IMR-90 (cell line): ENCODE results near the gene PAX5. TPM values are rescaled to one million over a fixed set of nuclear protein-coding genes. Genes with fewer than 3 reads are reported as not detected.

Experiments
- ATAC-seq: fragments of 200-7000 bp; cut with Tn5 transposase; 2 replicates; pipeline ENCODE4 v1.9.1; 2020; ENCODE audit warnings: low read depth, mild to moderate bottlenecking, moderate library complexity
- BruUV-seq: library from RNA; stranded (reverse); fragments of 400-500 nt; replicated peaks from 2 replicates; lab custom pipeline; 2021; lab: Mats Ljungman, UMichigan
- CTCF ChIA-PET: fragments of 300-600 bp; formaldehyde crosslinking; extraction: SDS; loops from one replicate; lab custom pipeline; 2021; ENCODE audit warnings: antibody characterized with exemption; lab: Yijun Ruan, JAX
- POLR2A ChIA-PET: fragments of 300-600 bp; sonication (Branson Sonifier 250); formaldehyde crosslinking; loops from one replicate; lab custom pipeline; 2022; ENCODE audit warnings: antibody characterized with exemption; ENCODE audit not compliant: unreplicated experiment; lab: Charles Lee
- DNase-seq: peaks from one replicate; pipeline ENCODE4 v3.0.0; 2013
- H2AFZ ChIP-seq: replicated peaks from 2 replicates; pipeline ENCODE3; 2013; ENCODE audit warnings: low read length, mild to moderate bottlenecking; ENCODE audit not compliant: poor library complexity
- H2AK5ac ChIP-seq: 2 replicates; pipeline ENCODE4 v1.6.1; 2013; ENCODE audit warnings: low read depth, low read length, inconsistent platforms
- H2AK9ac ChIP-seq: replicated peaks from 2 replicates; pipeline ENCODE3; 2013; ENCODE audit warnings: mild to moderate bottlenecking, low read depth, low read length, moderate library complexity; ENCODE audit not compliant: poor library complexity
- H2BK120ac ChIP-seq: 2 replicates; pipeline ENCODE4 v1.6.1; 2013; ENCODE audit warnings: low read depth, low read length, inconsistent platforms
- H2BK15ac ChIP-seq: 3 replicates; pipeline ENCODE4 v1.6.1; 2013; ENCODE audit warnings: low read depth, low read length, inconsistent platforms
- H2BK20ac ChIP-seq: 2 replicates; pipeline ENCODE4 v1.6.1; 2013; ENCODE audit warnings: low read depth, mild to moderate bottlenecking, inconsistent platforms, low read length, moderate library complexity
- H2BK5ac ChIP-seq: 2 replicates; pipeline ENCODE4 v1.6.1; 2013; ENCODE audit warnings: mild to moderate bottlenecking, low read depth, low read length, inconsistent platforms; ENCODE audit not compliant: poor library complexity, severe bottlenecking
- H3K14ac ChIP-seq: replicated peaks from 2 replicates; pipeline ENCODE4 v1.6.1; 2013; ENCODE audit warnings: low read depth, low read length, inconsistent platforms
- H3K18ac ChIP-seq: 2 replicates; pipeline ENCODE4 v1.6.1; 2013; ENCODE audit warnings: low read depth, low read length, control low read depth
- H3K23ac ChIP-seq: 2 replicates; pipeline ENCODE4 v1.6.1; 2013; ENCODE audit warnings: low read depth, low read length, inconsistent platforms
- H3K27ac ChIP-seq: 2 replicates; pipeline ENCODE4 v1.5.1; 2013; ENCODE audit warnings: mild to moderate bottlenecking, control low read depth, low read length; ENCODE audit not compliant: insufficient read depth
- H3K27me3 ChIP-seq: 2 replicates; pipeline ENCODE4 v1.6.1; 2013; ENCODE audit warnings: low read length; ENCODE audit not compliant: control insufficient read depth, insufficient read depth
- H3K36me3 ChIP-seq: 2 replicates; pipeline ENCODE4 v1.6.1; 2013; ENCODE audit warnings: low read length, mixed read lengths; ENCODE audit not compliant: control insufficient read depth, insufficient read depth
- H3K4ac ChIP-seq: 2 replicates; pipeline ENCODE4 v1.6.1; 2013; ENCODE audit warnings: low read depth, low read length, inconsistent platforms
- H3K4me1 ChIP-seq: 2 replicates; pipeline ENCODE4 v1.6.1; 2013; ENCODE audit warnings: low read length, mixed read lengths; ENCODE audit not compliant: control insufficient read depth, insufficient read depth
- H3K4me2 ChIP-seq: 2 replicates; pipeline ENCODE4 v1.6.1; 2013; ENCODE audit warnings: low read depth, mild to moderate bottlenecking, control low read depth, low read length, moderate library complexity
- H3K4me3 ChIP-seq: 2 replicates; pipeline ENCODE4 v1.5.1; 2013; ENCODE audit warnings: low read depth, mild to moderate bottlenecking, control low read depth, low read length, moderate library complexity; ENCODE audit not compliant: insufficient read depth
- H3K56ac ChIP-seq: 2 replicates; pipeline ENCODE4 v1.6.1; 2013; ENCODE audit warnings: low read length, inconsistent platforms; ENCODE audit not compliant: insufficient read depth; ENCODE audit errors: extremely low read depth
- H3K79me1 ChIP-seq, 2 experiments: 2 replicates each; pipeline ENCODE4 v1.6.1; 2013; ENCODE audit warnings: low read length in 2 of 2, inconsistent platforms in 1 of 2, low read depth in 1 of 2
- H3K9ac ChIP-seq: 2 replicates; pipeline ENCODE4 v1.6.1; 2013; ENCODE audit warnings: low read depth, low read length, control low read depth
- H3K9me1 ChIP-seq: 2 replicates; pipeline ENCODE4 v1.6.1; 2013; ENCODE audit warnings: low read length, inconsistent platforms; ENCODE audit not compliant: insufficient read depth
- H3K9me3 ChIP-seq: 2 replicates; pipeline ENCODE4 v1.6.1; 2013; ENCODE audit warnings: low read length; ENCODE audit not compliant: control insufficient read depth, insufficient read depth
- H4K20me1 ChIP-seq: 2 replicates; pipeline ENCODE4 v1.6.1; 2013; ENCODE audit warnings: low read length, inconsistent platforms; ENCODE audit not compliant: insufficient read depth
- H4K5ac ChIP-seq: 2 replicates; pipeline ENCODE4 v1.6.1; 2013; ENCODE audit warnings: mild to moderate bottlenecking, low read depth, low read length, control low read depth
- H4K8ac ChIP-seq, 2 experiments: 2 replicates each; pipeline ENCODE4 v1.6.1; 2013; ENCODE audit warnings: low read depth in 2 of 2, low read length in 2 of 2, control low read depth in 1 of 2, inconsistent platforms in 1 of 2
- H4K91ac ChIP-seq: 2 replicates; pipeline ENCODE4 v1.6.1; 2013; ENCODE audit warnings: low read depth, low read length, inconsistent platforms; ENCODE audit not compliant: insufficient read depth
- CEBPB ChIP-seq: IDR thresholded peaks from 2 replicates; pipeline ENCODE4 v1.6.1; 2012; ENCODE audit warnings: low read depth, low read length, improper control_type of control experiment
- MXI1 ChIP-seq: IDR thresholded peaks from 2 replicates; pipeline ENCODE4 v1.6.1; 2012; ENCODE audit warnings: low read depth, mild to moderate bottlenecking, low read length, moderate library complexity, borderline replicate concordance
- WGBS, 2 experiments: methylation state at CpG; one replicate each; pipeline versions ENCODE4 v1.1.5 to v1.1.7; 2013; ENCODE audit warnings: missing lambda C conversion rate in 2 of 2; ENCODE audit not compliant: insufficient read length in 1 of 2; ENCODE audit errors: extremely low coverage in 2 of 2; 5-methylcytosine and 5-hydroxymethylcytosine counted together
- dilution Hi-C: fragments of 300-500 bp; cut with HindIII; formaldehyde crosslinking; loops from one replicate; pipeline ENCODE4 v1.14.3; 2018; ENCODE audit warnings: low sequenced_read_pairs; ENCODE audit not compliant: unreplicated experiment
- in situ Hi-C: fragments of 300-500 bp; cut with MboI; formaldehyde crosslinking; loops from 3 replicates; pipeline ENCODE4 v1.14.3; 2019; ENCODE audit warnings: low sequenced_read_pairs, inconsistent platforms, mixed read lengths
- intact Hi-C: fragments of 100-400 bp; cut with micrococcal nuclease; formaldehyde crosslinking; loops from 2 replicates; pipeline ENCODE4 v1.10.0; 2022
- polyA plus RNA-seq, 3 experiments: library from polyadenylated mRNA; depleted of rRNA; stranded (reverse); fragments of >200 nt; gene quantifications; 2 replicates each; pipeline ENCODE4 v1.2.3, GENCODE V29; 2012; ENCODE audit warnings: low replicate concordance in 1 of 3
- total RNA-seq: library from RNA; depleted of rRNA; stranded (reverse); fragments of >200 nt; gene quantifications from 2 replicates; pipeline ENCODE4 v1.2.3, GENCODE V29; 2012

Gene PAX5
- total and polyA plus RNA-seq, 2 of the 4 experiments (the other 2 are of a cell fraction) = not detected

- no peak for TF ChIP-seq CEBPB
- no peak for TF ChIP-seq MXI1
- H3K18ac ChIP-seq = no peak overlapping the region
- in situ Hi-C loops = no loop called here
- H3K27me3 ChIP-seq = peaks cover 30% of the 10 kb centered on the region
- no peak overlapping the region for H2AK5ac ChIP-seq
- no peak overlapping the region for H3K4me2 ChIP-seq
- ChIA-PET POLR2A (no interaction called here), CTCF (interaction anchor here (1.0 kb wide), 1 partner anchor 10 kb away, joined by 6 read pairs; no protein-coding TSS in a partner anchor)
- H2AFZ ChIP-seq = no peak overlapping the region
- dilution Hi-C loops = no loop called here
- DNase-seq (no peak), ATAC-seq (no peak)
- no peaks in the 10 kb centered on the region for H3K36me3 ChIP-seq
- no peaks in the 10 kb centered on the region for H3K9me1 ChIP-seq
- no peak overlapping the region for H2AK9ac ChIP-seq
- H4K20me1 ChIP-seq = no peaks in the 10 kb centered on the region
- H4K91ac ChIP-seq = no peak overlapping the region
- no peak overlapping the region for H3K23ac ChIP-seq
- no peak overlapping the region for H2BK120ac ChIP-seq
- no peaks in the 10 kb centered on the region for H3K4me1 ChIP-seq
- intact Hi-C loops = no loop called here
- no peak overlapping the region for H4K8ac ChIP-seq
- no peak overlapping the region for H3K14ac ChIP-seq
- no TSS peak for BruUV-seq
- no peaks in the 10 kb centered on the region for H3K79me1 ChIP-seq
- no peak overlapping the region for H3K9ac ChIP-seq
- no peak overlapping the region for H3K56ac ChIP-seq
- WGBS, 2 experiments = no CpG with 5 or more reads among the region's 7 CpGs
- H3K4me3 ChIP-seq = no peak overlapping the region
- no peak overlapping the region for H2BK15ac ChIP-seq
- H3K9me3 ChIP-seq = no peaks in the 10 kb centered on the region
- H3K27ac ChIP-seq = no peak overlapping the region
- no peak overlapping the region for H2BK5ac ChIP-seq
- no peak overlapping the region for H3K4ac ChIP-seq
- no peak overlapping the region for H4K5ac ChIP-seq
- H2BK20ac ChIP-seq = no peak overlapping the region
These were observed 66.1 kb downstream of the PAX5 start for GRCh38 chr9:36967997-36968396.
